ENCODE results near the gene GSDME. TPM values are rescaled to one million over a fixed set of nuclear protein-coding genes. Genes with fewer than 3 reads are reported as not detected.
"Not testable (repeated sequence)": the region's sequence is repeated elsewhere in the genome, so short reads cannot be mapped to it uniquely, and the experiment has no call there.

GSDME gene
- polyA plus RNA-seq, 2 donors, result 1.1 to 3.4 TPM

- Histone ChIP-seq H3K27me3 (ENCODE audit: control insufficient read depth in 1 of 2, insufficient read depth in 2 of 2, low read length in 2 of 2) (no peaks in the 10 kb centered on the region), H3K27ac (ENCODE audit: low read depth in 2 of 2, low read length in 1 of 2) (no peak overlapping the region)
- WGBS, 2 donors, result 23 to 34% methylated on average over 1 of the region's 1 CpG
Observed at GRCh38 chr7:24737281-24737680, 20.0 kb downstream of the GSDME start.

GRCh38 chr7:24735594-24735993, 21.7 kb downstream of the GSDME start:
- H3K9me3 ChIP-seq (ENCODE audit: control insufficient read depth in 2 of 2, insufficient read depth in 1 of 2, low read depth in 1 of 2, low read length in 1 of 2); H3K27me3 ChIP-seq (ENCODE audit: control insufficient read depth in 1 of 2, insufficient read depth in 2 of 2, low read length in 2 of 2); H3K4me1 ChIP-seq (ENCODE audit: control insufficient read depth in 2 of 2, insufficient read depth in 2 of 2, low read length in 1 of 2); H3K4me3 ChIP-seq (ENCODE audit: low read depth in 1 of 2, low read length in 2 of 2); H3K36me3 ChIP-seq (ENCODE audit: control insufficient read depth in 2 of 2, insufficient read depth in 2 of 2, low read length in 1 of 2); H3K27ac ChIP-seq (ENCODE audit: low read depth in 2 of 2, low read length in 1 of 2): not testable (repeated sequence)
- 96 to 97% methylated on average over 7 of the region's 7 CpGs for WGBS, 2 donors

More at GRCh38 chr7:24737281-24737680, 20.0 kb downstream of the GSDME start:
- no peaks in the 10 kb centered on the region for H3K9me3 ChIP-seq (ENCODE audit: control insufficient read depth in 2 of 2, insufficient read depth in 1 of 2, low read depth in 1 of 2, low read length in 1 of 2)
- H3K4me3 ChIP-seq (ENCODE audit: low read depth in 1 of 2, low read length in 2 of 2), result no peak overlapping the region
- no peaks in the 10 kb centered on the region for H3K4me1 ChIP-seq (ENCODE audit: control insufficient read depth in 2 of 2, insufficient read depth in 2 of 2, low read length in 1 of 2)
- H3K36me3 ChIP-seq (ENCODE audit: control insufficient read depth in 2 of 2, insufficient read depth in 2 of 2, low read length in 1 of 2), result no peaks in the 10 kb centered on the region

- no peak overlapping the region for H3K4me3 ChIP-seq (ENCODE audit: low read depth in 1 of 2, low read length in 2 of 2)
- no peaks in the 10 kb centered on the region for H3K4me1 ChIP-seq (ENCODE audit: control insufficient read depth in 2 of 2, insufficient read depth in 2 of 2, low read length in 1 of 2)
- H3K36me3 ChIP-seq (ENCODE audit: control insufficient read depth in 2 of 2, insufficient read depth in 2 of 2, low read length in 1 of 2), result no peaks in the 10 kb centered on the region
- no peaks in the 10 kb centered on the region for H3K27me3 ChIP-seq (ENCODE audit: control insufficient read depth in 1 of 2, insufficient read depth in 2 of 2, low read length in 2 of 2)
- H3K27ac ChIP-seq (ENCODE audit: low read depth in 2 of 2, low read length in 1 of 2), result no peak overlapping the region
- H3K9me3 ChIP-seq (ENCODE audit: control insufficient read depth in 2 of 2, insufficient read depth in 1 of 2, low read depth in 1 of 2, low read length in 1 of 2), result peaks cover 0 to 3% of the 10 kb centered on the region in 2 donors
Observed at GRCh38 chr7:24734306-24734705, 23.0 kb downstream of the GSDME start.

- Histone ChIP-seq H3K4me1 (ENCODE audit: control insufficient read depth in 2 of 2, insufficient read depth in 2 of 2, low read length in 1 of 2) (no peaks in the 10 kb centered on the region), H3K27me3 (ENCODE audit: control insufficient read depth in 1 of 2, insufficient read depth in 2 of 2, low read length in 2 of 2) (no peaks in the 10 kb centered on the region), H3K36me3 (ENCODE audit: control insufficient read depth in 2 of 2, insufficient read depth in 2 of 2, low read length in 1 of 2) (no peaks in the 10 kb centered on the region), H3K27ac (ENCODE audit: low read depth in 2 of 2, low read length in 1 of 2) (no peak overlapping the region), H3K9me3 (ENCODE audit: control insufficient read depth in 2 of 2, insufficient read depth in 1 of 2, low read depth in 1 of 2, low read length in 1 of 2) (peaks cover 0 to 3% of the 10 kb centered on the region in 2 donors), H3K4me3 (ENCODE audit: low read depth in 1 of 2, low read length in 2 of 2) (no peak overlapping the region)
- WGBS, 2 donors, result 69 to 77% methylated on average over 2 of the region's 2 CpGs
Observed at GRCh38 chr7:24733414-24734060, 23.7 kb downstream of the GSDME start.

GRCh38 chr7:24732646-24733413, 24.4 kb downstream of the GSDME start:
- Histone ChIP-seq H3K4me3 (ENCODE audit: low read depth in 1 of 2, low read length in 2 of 2) (no peak overlapping the region), H3K9me3 (ENCODE audit: control insufficient read depth in 2 of 2, insufficient read depth in 1 of 2, low read depth in 1 of 2, low read length in 1 of 2) (peaks cover 0 to 3% of the 10 kb centered on the region in 2 donors), H3K36me3 (ENCODE audit: control insufficient read depth in 2 of 2, insufficient read depth in 2 of 2, low read length in 1 of 2) (no peaks in the 10 kb centered on the region), H3K27me3 (ENCODE audit: control insufficient read depth in 1 of 2, insufficient read depth in 2 of 2, low read length in 2 of 2) (no peaks in the 10 kb centered on the region), H3K4me1 (ENCODE audit: control insufficient read depth in 2 of 2, insufficient read depth in 2 of 2, low read length in 1 of 2) (no peaks in the 10 kb centered on the region), H3K27ac (ENCODE audit: low read depth in 2 of 2, low read length in 1 of 2) (no peak overlapping the region)
- WGBS, 2 donors, result 89 to 94% methylated on average over 4 of the region's 4 CpGs

- no peaks in the 10 kb centered on the region for H3K4me1 ChIP-seq (ENCODE audit: control insufficient read depth in 2 of 2, insufficient read depth in 2 of 2, low read length in 1 of 2)
- H3K4me3 ChIP-seq (ENCODE audit: low read depth in 1 of 2, low read length in 2 of 2), result no peak overlapping the region
- no peaks in the 10 kb centered on the region for H3K27me3 ChIP-seq (ENCODE audit: control insufficient read depth in 1 of 2, insufficient read depth in 2 of 2, low read length in 2 of 2)
- no peaks in the 10 kb centered on the region for H3K36me3 ChIP-seq (ENCODE audit: control insufficient read depth in 2 of 2, insufficient read depth in 2 of 2, low read length in 1 of 2)
- H3K27ac ChIP-seq (ENCODE audit: low read depth in 2 of 2, low read length in 1 of 2), result no peak overlapping the region
- WGBS, 2 donors, result 91% methylated on average over 13 of the region's 13 CpGs
- H3K9me3 ChIP-seq (ENCODE audit: control insufficient read depth in 2 of 2, insufficient read depth in 1 of 2, low read depth in 1 of 2, low read length in 1 of 2), result peaks cover 0 to 3% of the 10 kb centered on the region in 2 donors
Observed at GRCh38 chr7:24731313-24731712, 26.0 kb downstream of the GSDME start.

GRCh38 chr7:24730018-24730369, 27.3 kb downstream of the GSDME start:
- H3K9me3 ChIP-seq (ENCODE audit: control insufficient read depth in 2 of 2, insufficient read depth in 1 of 2, low read depth in 1 of 2, low read length in 1 of 2), result peaks cover 0 to 3% of the 10 kb centered on the region in 2 donors
- H3K27me3 ChIP-seq (ENCODE audit: control insufficient read depth in 1 of 2, insufficient read depth in 2 of 2, low read length in 2 of 2), result no peaks in the 10 kb centered on the region
- no peaks in the 10 kb centered on the region for H3K36me3 ChIP-seq (ENCODE audit: control insufficient read depth in 2 of 2, insufficient read depth in 2 of 2, low read length in 1 of 2)
- H3K4me3 ChIP-seq (ENCODE audit: low read depth in 1 of 2, low read length in 2 of 2), result no peak overlapping the region
- H3K27ac ChIP-seq (ENCODE audit: low read depth in 2 of 2, low read length in 1 of 2), result no peak overlapping the region
- H3K4me1 ChIP-seq (ENCODE audit: control insufficient read depth in 2 of 2, insufficient read depth in 2 of 2, low read length in 1 of 2), result no peaks in the 10 kb centered on the region

GRCh38 chr7:24729365-24730017, 27.8 kb downstream of the GSDME start:
- H3K4me1 ChIP-seq (ENCODE audit: control insufficient read depth in 2 of 2, insufficient read depth in 2 of 2, low read length in 1 of 2), result no peaks in the 10 kb centered on the region
- WGBS, 2 donors, result 59 to 67% methylated on average over 10 of the region's 10 CpGs
- H3K27ac ChIP-seq (ENCODE audit: low read depth in 2 of 2, low read length in 1 of 2), result no peak overlapping the region
- no peaks in the 10 kb centered on the region for H3K27me3 ChIP-seq (ENCODE audit: control insufficient read depth in 1 of 2, insufficient read depth in 2 of 2, low read length in 2 of 2)
- no peaks in the 10 kb centered on the region for H3K36me3 ChIP-seq (ENCODE audit: control insufficient read depth in 2 of 2, insufficient read depth in 2 of 2, low read length in 1 of 2)
- peaks cover under 1 to 3% of the 10 kb centered on the region in 2 donors for H3K9me3 ChIP-seq (ENCODE audit: control insufficient read depth in 2 of 2, insufficient read depth in 1 of 2, low read depth in 1 of 2, low read length in 1 of 2)
- H3K4me3 ChIP-seq (ENCODE audit: low read depth in 1 of 2, low read length in 2 of 2), result no peak overlapping the region

GRCh38 chr7:24728503-24729364, 28.5 kb downstream of the GSDME start:
- Histone ChIP-seq H3K4me1 (ENCODE audit: control insufficient read depth in 2 of 2, insufficient read depth in 2 of 2, low read length in 1 of 2) (no peaks in the 10 kb centered on the region), H3K27ac (ENCODE audit: low read depth in 2 of 2, low read length in 1 of 2) (no peak overlapping the region), H3K4me3 (ENCODE audit: low read depth in 1 of 2, low read length in 2 of 2) (no peak overlapping the region), H3K9me3 (ENCODE audit: control insufficient read depth in 2 of 2, insufficient read depth in 1 of 2, low read depth in 1 of 2, low read length in 1 of 2) (peaks cover 2 to 3% of the 10 kb centered on the region in 2 donors), H3K27me3 (ENCODE audit: control insufficient read depth in 1 of 2, insufficient read depth in 2 of 2, low read length in 2 of 2) (no peaks in the 10 kb centered on the region), H3K36me3 (ENCODE audit: control insufficient read depth in 2 of 2, insufficient read depth in 2 of 2, low read length in 1 of 2) (no peaks in the 10 kb centered on the region)
- WGBS, 2 donors, result 57 to 66% methylated on average over 16 of the region's 16 CpGs
